Activated T-helper 1 cell treated with anti-CD3 and anti-CD28 coated beads, Interleukin-2, amount 50 U/mL, for 16 hours (primary cell): ENCODE data around the gene AGER.
"Not testable (repeated sequence)": the region's sequence is repeated elsewhere in the genome, so short reads cannot be mapped to it uniquely, and the experiment has no call there.

Experiments
- DNase-seq, 2 donors: peaks; one replicate each; pipeline ENCODE4 v3.0.0-alpha.2; 2020; ENCODE audit warnings: low read depth in 1 of 2, low spot score in 1 of 2

The AGER gene

GRCh38 chr6:32151181-32151862, 32.7 kb downstream of the AGER start:
- no peak for DNase-seq

GRCh38 chr6:32149932-32150870, 33.9 kb downstream of the AGER start:
- DNase-seq: no peak

GRCh38 chr6:32149092-32149755, 34.8 kb downstream of the AGER start:
- no peak for DNase-seq

GRCh38 chr6:32148289-32149091, 35.6 kb downstream of the AGER start:
- DNase-seq: peak; percentile 25 to 52

- no peak for DNase-seq
Observed at GRCh38 chr6:32147401-32148132, 36.5 kb downstream of the AGER start.

GRCh38 chr6:32146687-32147086, 37.4 kb downstream of the AGER start:
- no peak for DNase-seq

GRCh38 chr6:32146287-32146686, 37.8 kb downstream of the AGER start:
- DNase-seq: no peak

- not testable (repeated sequence) for DNase-seq
Observed at GRCh38 chr6:32144238-32144637, 39.8 kb downstream of the AGER start.

GRCh38 chr6:32140420-32141046, 43.5 kb downstream of the AGER start:
- DNase-seq: no peak

GRCh38 chr6:32139590-32139989, 44.5 kb downstream of the AGER start:
- no peak for DNase-seq

- no peak for DNase-seq
Observed at GRCh38 chr6:32137454-32137853, 46.6 kb downstream of the AGER start.

GRCh38 chr6:32133786-32134185, 50.3 kb downstream of the AGER start:
- no peak for DNase-seq

- DNase-seq: no peak
Observed at GRCh38 chr6:32132110-32132509, 51.9 kb downstream of the AGER start.

GRCh38 chr6:32131439-32131948, 52.6 kb downstream of the AGER start:
- DNase-seq: no peak
